Measurements from ENCODE around the gene FOXE1.

FOXE1 gene

GRCh38 chr9:97808972-97809371 lies 44.1 kb upstream of the FOXE1 start:
- DNase-seq (ENCODE audit: low spot score) (no peak), ATAC-seq (ENCODE audit: low read depth) (no peak)
- no peak for TF ChIP-seq CTCF (IDR thresholded peaks at IDR 0.05; ENCODE audit: poor library complexity, severe bottlenecking)
- no peak overlapping the region for H3K4me3 ChIP-seq (ENCODE audit: severe bottlenecking)
- H3K9me3 ChIP-seq (ENCODE audit: severe bottlenecking), result no peaks in the 10 kb centered on the region
- no peak overlapping the region for H3K27ac ChIP-seq (ENCODE audit: poor library complexity, severe bottlenecking)
- no peaks in the 10 kb centered on the region for H3K36me3 ChIP-seq (ENCODE audit: low read depth)
- no peaks in the 10 kb centered on the region for H3K27me3 ChIP-seq (ENCODE audit: insufficient read depth, poor library complexity, severe bottlenecking)
- peaks cover 23% of the 10 kb centered on the region for H3K4me1 ChIP-seq (ENCODE audit: insufficient read depth, poor library complexity, severe bottlenecking)

- H3K4me1 ChIP-seq (ENCODE audit: insufficient read depth, poor library complexity, severe bottlenecking), result peaks cover 23% of the 10 kb centered on the region
- no peaks in the 10 kb centered on the region for H3K9me3 ChIP-seq (ENCODE audit: severe bottlenecking)
- H3K27me3 ChIP-seq (ENCODE audit: insufficient read depth, poor library complexity, severe bottlenecking), result no peaks in the 10 kb centered on the region
- no peaks in the 10 kb centered on the region for H3K36me3 ChIP-seq (ENCODE audit: low read depth)
- no peak overlapping the region for H3K4me3 ChIP-seq (ENCODE audit: severe bottlenecking)
- no peak overlapping the region for H3K27ac ChIP-seq (ENCODE audit: poor library complexity, severe bottlenecking)
- ATAC-seq (ENCODE audit: low read depth) (peak; percentile 49; the same call in 2 of the 3 replicates), DNase-seq (ENCODE audit: low spot score) (no peak)
- TF ChIP-seq CTCF (IDR thresholded peaks at IDR 0.05; ENCODE audit: poor library complexity, severe bottlenecking), result no peak
These were observed 43.2 kb upstream of the FOXE1 start for GRCh38 chr9:97809666-97810344.

GRCh38 chr9:97811533-97812246 lies 41.3 kb upstream of the FOXE1 start:
- DNase-seq (ENCODE audit: low spot score) (no peak), ATAC-seq (ENCODE audit: low read depth) (peak; percentile 61)
- H3K27me3 ChIP-seq (ENCODE audit: insufficient read depth, poor library complexity, severe bottlenecking), result no peaks in the 10 kb centered on the region
- no peak overlapping the region for H3K4me3 ChIP-seq (ENCODE audit: severe bottlenecking)
- no peaks in the 10 kb centered on the region for H3K9me3 ChIP-seq (ENCODE audit: severe bottlenecking)
- H3K27ac ChIP-seq (ENCODE audit: poor library complexity, severe bottlenecking), result peak overlapping the region; percentile 24
- TF ChIP-seq CTCF (IDR thresholded peaks at IDR 0.05; ENCODE audit: poor library complexity, severe bottlenecking), result no peak
- no peaks in the 10 kb centered on the region for H3K36me3 ChIP-seq (ENCODE audit: low read depth)
- peaks cover 23% of the 10 kb centered on the region for H3K4me1 ChIP-seq (ENCODE audit: insufficient read depth, poor library complexity, severe bottlenecking)

- Histone ChIP-seq H3K9me3 (ENCODE audit: severe bottlenecking) (no peaks in the 10 kb centered on the region), H3K36me3 (ENCODE audit: low read depth) (no peaks in the 10 kb centered on the region), H3K4me3 (ENCODE audit: severe bottlenecking) (no peak overlapping the region), H3K27me3 (ENCODE audit: insufficient read depth, poor library complexity, severe bottlenecking) (no peaks in the 10 kb centered on the region), H3K27ac (ENCODE audit: poor library complexity, severe bottlenecking) (peak overlapping the region; percentile 24), H3K4me1 (ENCODE audit: insufficient read depth, poor library complexity, severe bottlenecking) (peaks cover 23% of the 10 kb centered on the region)
- ATAC-seq (ENCODE audit: low read depth), result no peak
- no peak for TF ChIP-seq CTCF (IDR thresholded peaks at IDR 0.05; ENCODE audit: poor library complexity, severe bottlenecking)
- DNase-seq (ENCODE audit: low spot score), result no peak
These were observed 40.8 kb upstream of the FOXE1 start for GRCh38 chr9:97812247-97812543.

GRCh38 chr9:97813072-97813471 lies 40.0 kb upstream of the FOXE1 start:
- H3K4me1 ChIP-seq (ENCODE audit: insufficient read depth, poor library complexity, severe bottlenecking), result peaks cover 23% of the 10 kb centered on the region
- no peaks in the 10 kb centered on the region for H3K27me3 ChIP-seq (ENCODE audit: insufficient read depth, poor library complexity, severe bottlenecking)
- H3K9me3 ChIP-seq (ENCODE audit: severe bottlenecking), result no peaks in the 10 kb centered on the region
- ATAC-seq (ENCODE audit: low read depth) (no peak), DNase-seq (ENCODE audit: low spot score) (no peak)
- H3K27ac ChIP-seq (ENCODE audit: poor library complexity, severe bottlenecking), result no peak overlapping the region
- no peak for TF ChIP-seq CTCF (IDR thresholded peaks at IDR 0.05; ENCODE audit: poor library complexity, severe bottlenecking)
- no peaks in the 10 kb centered on the region for H3K36me3 ChIP-seq (ENCODE audit: low read depth)
- no peak overlapping the region for H3K4me3 ChIP-seq (ENCODE audit: severe bottlenecking)
